GM12878 (cell line): ENCODE results near the gene USE1. TPM values are rescaled to one million over a fixed set of nuclear protein-coding genes. Genes with fewer than 3 reads are reported as not detected.

ENCODE experiments used
- ATAC-seq: fragments of 200-7000 bp; cut with Tn5 transposase; 3 replicates; pipeline ENCODE4 v1.9.1; 2020; ENCODE audit warnings: mild to moderate bottlenecking, moderate library complexity
- BruUV-seq: library from RNA; stranded (reverse); fragments of 400-500 nt; replicated peaks from 2 replicates; lab custom pipeline; 2021; lab: Mats Ljungman, UMichigan
- CTCF ChIA-PET: fragments of 300-600 bp; sonication (Branson Sonifier 250); formaldehyde crosslinking; extraction: SDS; loops from one replicate; lab custom pipeline; 2021; ENCODE audit warnings: inconsistent platforms; lab: Yijun Ruan, JAX
- POLR2A ChIA-PET: fragments of 350-600 bp; formaldehyde crosslinking; extraction: SDS; loops from one replicate; lab custom pipeline; 2021; ENCODE audit warnings: inconsistent platforms; lab: Charles Lee
- RAD21 ChIA-PET: fragments of 300-600 bp; sonication (Branson Sonifier 250); formaldehyde crosslinking; loops from one replicate; lab custom pipeline; 2023; ENCODE audit warnings: antibody characterized with exemption; ENCODE audit not compliant: unreplicated experiment; lab: Charles Lee
- SMC1A ChIA-PET: fragments of 300-600 bp; sonication (Branson Sonifier 250); formaldehyde crosslinking; loops from one replicate; lab custom pipeline; 2023; ENCODE audit not compliant: unreplicated experiment, uncharacterized antibody; lab: Charles Lee
- DNase-seq: peaks from one replicate; pipeline ENCODE4 v3.0.0-alpha.2; 2011; ENCODE audit warnings: low read depth, low spot score
- FAIRE-seq: peaks from 3 replicates; lab custom pipeline; 2011; peaks lifted over from hg19 to GRCh38; lab: Jason Lieb, UNC
- H2AFZ ChIP-seq: 2 replicates; pipeline ENCODE4 v1.6.0; 2011; ENCODE audit warnings: low read depth, low read length, control low read depth; ENCODE audit not compliant: control insufficient read depth
- H3K27ac ChIP-seq: 2 replicates; pipeline ENCODE4 v1.5.1; 2011; ENCODE audit warnings: control low read depth; ENCODE audit not compliant: control insufficient read depth, insufficient read depth
- H3K27me3 ChIP-seq, 2 experiments: replicated peaks in 1 of 2; 2 replicates each; pipeline versions ENCODE4 v1.6.0 to v1.6.1; 2011; ENCODE audit warnings: low read length in 1 of 2; ENCODE audit not compliant: control insufficient read depth in 2 of 2, insufficient read depth in 2 of 2
- H3K36me3 ChIP-seq, 2 experiments: 2 replicates each; pipeline ENCODE4 v1.5.1; 2011; ENCODE audit warnings: low read length in 1 of 2; ENCODE audit not compliant: control insufficient read depth in 2 of 2, insufficient read depth in 2 of 2
- H3K4me1 ChIP-seq: 2 replicates; pipeline ENCODE4 v1.6.1; 2011; ENCODE audit warnings: mild to moderate bottlenecking, low read length, moderate library complexity, mixed read lengths; ENCODE audit not compliant: control insufficient read depth, insufficient read depth
- H3K4me2 ChIP-seq: 2 replicates; pipeline ENCODE4 v1.6.0; 2011; ENCODE audit warnings: control low read depth; ENCODE audit not compliant: control insufficient read depth, insufficient read depth
- H3K4me3 ChIP-seq: fragments of 200-600 bp; sonication (generic); 2 replicates; pipeline ENCODE4 v1.5.1; 2016
- H3K79me2 ChIP-seq: 2 replicates; pipeline ENCODE4 v1.6.0; 2011; ENCODE audit warnings: low read length; ENCODE audit not compliant: control insufficient read depth, insufficient read depth
- H3K9ac ChIP-seq: 2 replicates; pipeline ENCODE4 v1.8.0; 2011; ENCODE audit warnings: low read length, control low read depth, mixed read lengths; ENCODE audit not compliant: control insufficient read depth, insufficient read depth
- H3K9me3 ChIP-seq: replicated peaks from 3 replicates; pipeline ENCODE4 v1.5.1; 2011; ENCODE audit warnings: mild to moderate bottlenecking, low read length; ENCODE audit not compliant: control insufficient read depth, insufficient read depth
- H4K20me1 ChIP-seq: 2 replicates; pipeline ENCODE4 v1.6.0; 2011; ENCODE audit not compliant: control insufficient read depth, insufficient read depth
- CREM ChIP-seq: IDR thresholded peaks from 2 replicates; pipeline ENCODE4 v1.6.1; 2014; ENCODE audit warnings: antibody characterized with exemption, low read depth
- JUNB ChIP-seq: IDR thresholded peaks from 2 replicates; pipeline ENCODE4 v1.6.1; 2016; ENCODE audit warnings: antibody characterized with exemption, mild to moderate bottlenecking
- NRF1 ChIP-seq: conservative IDR thresholded peaks from 2 replicates; pipeline ENCODE4 v1.6.1; 2011; ENCODE audit warnings: mild to moderate bottlenecking, low read depth, low read length, improper control_type of control experiment
- PKNOX1 ChIP-seq: fragments of 450-650 bp; IDR thresholded peaks from 2 replicates; pipeline ENCODE4 v1.6.1; 2016; ENCODE audit warnings: mild to moderate bottlenecking
- RB1 ChIP-seq: fragments of 450-650 bp; formaldehyde crosslinking; IDR thresholded peaks from 2 replicates; pipeline ENCODE4 v1.6.1; 2017; ENCODE audit warnings: mild to moderate bottlenecking, borderline replicate concordance
- RUNX3 ChIP-seq: IDR thresholded peaks from 2 replicates; pipeline ENCODE4 v1.6.1; 2012; ENCODE audit warnings: low read length, inconsistent platforms
- SREBF2 ChIP-seq: IDR thresholded peaks from 2 replicates; pipeline ENCODE4 v1.6.1; 2012; ENCODE audit warnings: mild to moderate bottlenecking, low read length
- TCF7 ChIP-seq: IDR thresholded peaks from 2 replicates; pipeline ENCODE4 v1.6.1; 2014; ENCODE audit warnings: antibody characterized with exemption, borderline replicate concordance
- ZBTB40 ChIP-seq: fragments of 450-650 bp; IDR thresholded peaks from 2 replicates; pipeline ENCODE4 v1.6.1; 2016; ENCODE audit warnings: mild to moderate bottlenecking, moderate library complexity, borderline replicate concordance
- ZNF24 ChIP-seq: fragments of 450-650 bp; IDR thresholded peaks from 2 replicates; pipeline ENCODE4 v1.6.1; 2017; ENCODE audit warnings: antibody characterized with exemption, mild to moderate bottlenecking
- ZNF592 ChIP-seq: fragments of 450-650 bp; IDR thresholded peaks from 2 replicates; pipeline ENCODE4 v1.6.1; 2017; ENCODE audit warnings: mild to moderate bottlenecking, moderate library complexity
- WGBS: methylation state at CpG from one replicate; pipeline ENCODE4 v1.1.6; 2016; ENCODE audit warnings: low lambda C conversion rate; ENCODE audit not compliant: insufficient replicate concordance, insufficient coverage; ENCODE audit errors: missing lambda C conversion rate; 5-methylcytosine and 5-hydroxymethylcytosine counted together
- in situ Hi-C: fragments of 300-500 bp; cut with MboI; formaldehyde crosslinking; loops from 9 replicates; pipeline ENCODE4 v1.14.3; 2018; ENCODE audit warnings: mixed read lengths
- intact Hi-C: fragments of 100-400 bp; cut with micrococcal nuclease; formaldehyde crosslinking; loops from one replicate; pipeline ENCODE4 v1.14.2; 2022; ENCODE audit not compliant: unreplicated experiment
- polyA plus RNA-seq, 11 experiments: library from polyadenylated mRNA; depleted of rRNA in 4 of 11; unstranded in 6 of 11; stranded (reverse) in 5 of 11; fragments of >200 nt; fragmentation: Nextera tagmentation in 4 of 11; fragmentation: Illumina TruSeq in 1 of 11; extraction: Ambion mirVana in 4 of 11; extraction: Trizol in 1 of 11; gene quantifications; 1 replicate in 1 of 11; 2 replicates in 10 of 11; pipeline versions ENCODE4 v1.2.1 to v1.2.3, GENCODE V29; 2011 to 2016; ENCODE audit warnings: inconsistent platforms in 2 of 11, missing spikeins in 2 of 11, low read depth in 1 of 11
- total RNA-seq, 4 experiments: library from RNA; depleted of rRNA in 3 of 4; stranded (reverse); fragments of >200 nt in 3 of 4; fragmentation: Illumina TruSeq in 1 of 4; extraction: Trizol in 1 of 4; gene quantifications; 2 replicates each; pipeline versions ENCODE4 v1.2.1 to v1.2.3, GENCODE V29; 2013 to 2021

Gene USE1
- total and polyA plus RNA-seq, 10 of the 15 experiments (the other 5 are each of a cell fraction or from before 2014, with no cell fraction given), result 9.7 to 24.0 (median 16.1) TPM

- no peak for TF ChIP-seq JUNB
- no peak for TF ChIP-seq NRF1
- TF ChIP-seq ZBTB40, result no peak
- TF ChIP-seq RB1, result no peak
These were observed 8.2 kb upstream of the USE1 start (continued) for GRCh38 chr19:17206736-17207581.

GRCh38 chr19:17209126-17210036 is 5.8 kb upstream of the USE1 start:
- 58% methylated on average over 24 of the region's 28 CpGs for WGBS
- Histone ChIP-seq H2AFZ (no peak overlapping the region), H3K4me2 (no peak overlapping the region), H3K27ac (no peak overlapping the region), H4K20me1 (no peaks in the 10 kb centered on the region), H3K4me3 (no peak overlapping the region), H3K27me3 (no peaks in the 10 kb centered on the region), H3K4me1 (peaks cover 2% of the 10 kb centered on the region), H3K9ac (no peak overlapping the region), H3K9me3 (no peaks in the 10 kb centered on the region), H3K36me3 (peaks cover 7 to 40% of the 10 kb centered on the region in 2 experiments; a peak in 3 of 4 replicates), H3K79me2 (no peaks in the 10 kb centered on the region; the same call in 1 of the 2 replicates)
- POLR2A ChIA-PET, result no interaction called here
- RAD21 ChIA-PET, result no interaction called here
- no peak for FAIRE-seq
- SMC1A ChIA-PET, result no interaction called here
- CTCF ChIA-PET, result no interaction called here
- ATAC-seq, result peak; percentile 80
- intact Hi-C loops, result no loop called here
- in situ Hi-C loops, result no loop called here
- DNase-seq, result no peak
- no TSS peak for BruUV-seq
- TF ChIP-seq CREM (no peak), SREBF2 (no peak), RUNX3 (0 out of 2 replicates have a peak, but pooled peaks have one; percentile 3), TCF7 (no peak), ZNF592 (no peak), ZNF24 (no peak), PKNOX1 (no peak)
